ENCODE measurements around the gene BCAS3. TPM values are rescaled to one million over a fixed set of nuclear protein-coding genes. Genes with fewer than 3 reads are reported as not detected.

Gene BCAS3
- total RNA-seq, 1 donor from 2014 or later: 22.6 TPM

DNA sequence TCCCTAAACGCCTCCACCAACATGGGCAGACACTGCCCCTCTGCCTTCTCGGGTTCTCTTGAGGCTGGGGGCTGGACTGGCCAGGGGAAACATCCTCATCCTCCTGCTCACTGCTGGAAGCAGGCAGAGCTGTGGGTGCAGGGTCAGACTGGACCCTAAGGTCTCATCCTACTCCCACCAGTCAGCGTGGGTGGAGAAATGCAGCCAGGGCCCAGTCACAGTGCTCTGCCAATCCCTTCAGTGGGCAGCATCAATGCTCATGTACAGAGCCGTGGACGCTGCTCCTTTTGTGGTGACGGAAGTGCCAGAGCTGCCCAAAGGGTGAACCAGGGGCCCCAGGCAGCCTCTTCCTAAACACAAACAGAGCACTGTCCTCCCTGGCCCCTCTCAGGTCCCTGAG is 708.6 kb downstream of the BCAS3 start:
- H3K4me3 Mint-ChIP-seq (ENCODE audit: unreplicated experiment): no peak overlapping the region
- H3K27me3 Mint-ChIP-seq (ENCODE audit: low read depth): no peaks in the 10 kb centered on the region
- TF ChIP-seq, protein P1, sequence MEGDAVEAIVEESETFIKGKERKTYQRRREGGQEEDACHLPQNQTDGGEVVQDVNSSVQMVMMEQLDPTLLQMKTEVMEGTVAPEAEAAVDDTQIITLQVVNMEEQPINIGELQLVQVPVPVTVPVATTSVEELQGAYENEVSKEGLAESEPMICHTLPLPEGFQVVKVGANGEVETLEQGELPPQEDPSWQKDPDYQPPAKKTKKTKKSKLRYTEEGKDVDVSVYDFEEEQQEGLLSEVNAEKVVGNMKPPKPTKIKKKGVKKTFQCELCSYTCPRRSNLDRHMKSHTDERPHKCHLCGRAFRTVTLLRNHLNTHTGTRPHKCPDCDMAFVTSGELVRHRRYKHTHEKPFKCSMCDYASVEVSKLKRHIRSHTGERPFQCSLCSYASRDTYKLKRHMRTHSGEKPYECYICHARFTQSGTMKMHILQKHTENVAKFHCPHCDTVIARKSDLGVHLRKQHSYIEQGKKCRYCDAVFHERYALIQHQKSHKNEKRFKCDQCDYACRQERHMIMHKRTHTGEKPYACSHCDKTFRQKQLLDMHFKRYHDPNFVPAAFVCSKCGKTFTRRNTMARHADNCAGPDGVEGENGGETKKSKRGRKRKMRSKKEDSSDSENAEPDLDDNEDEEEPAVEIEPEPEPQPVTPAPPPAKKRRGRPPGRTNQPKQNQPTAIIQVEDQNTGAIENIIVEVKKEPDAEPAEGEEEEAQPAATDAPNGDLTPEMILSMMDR (IDR thresholded peaks at IDR 0.05): no peak
- DNase-seq (ENCODE audit: low spot score): no peak
- peaks cover 4% of the 10 kb centered on the region for H3K4me1 Mint-ChIP-seq (ENCODE audit: low read depth)
- H3K27ac Mint-ChIP-seq (ENCODE audit: unreplicated experiment): no peak overlapping the region
- peaks cover 4% of the 10 kb centered on the region for H3K36me3 Mint-ChIP-seq (ENCODE audit: low read depth)
- H3K9me3 Mint-ChIP-seq (ENCODE audit: low read depth): no peaks in the 10 kb centered on the region

DNA sequence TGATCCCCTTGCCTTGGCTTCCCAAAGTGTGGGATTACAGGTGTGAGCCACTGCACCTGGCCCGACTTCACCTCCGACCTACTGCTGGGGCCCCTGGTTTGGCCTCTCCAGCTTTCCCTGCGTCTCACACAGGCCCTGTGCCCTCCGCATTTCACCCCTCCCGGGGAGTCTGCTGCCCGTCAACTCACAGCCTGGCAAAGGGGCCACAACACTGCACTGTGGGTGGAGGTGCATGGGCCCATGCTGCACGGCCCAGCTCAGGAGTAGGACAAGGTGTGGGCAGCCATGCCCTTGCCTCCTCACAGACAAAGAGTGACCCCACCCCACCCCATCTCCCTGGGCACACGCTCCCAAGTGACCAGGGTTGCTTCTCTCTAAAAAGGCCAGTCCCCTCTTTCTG is 709.4 kb downstream of the BCAS3 start:
- no peaks in the 10 kb centered on the region for H3K27me3 Mint-ChIP-seq (ENCODE audit: low read depth)
- DNase-seq (ENCODE audit: low spot score): no peak
- TF ChIP-seq, protein P1 (IDR thresholded peaks at IDR 0.05): no peak
- peaks cover 4% of the 10 kb centered on the region for H3K4me1 Mint-ChIP-seq (ENCODE audit: low read depth)
- no peaks in the 10 kb centered on the region for H3K9me3 Mint-ChIP-seq (ENCODE audit: low read depth)
- no peak overlapping the region for H3K4me3 Mint-ChIP-seq (ENCODE audit: unreplicated experiment)
- no peak overlapping the region for H3K27ac Mint-ChIP-seq (ENCODE audit: unreplicated experiment)
- H3K36me3 Mint-ChIP-seq (ENCODE audit: low read depth): peaks cover 2% of the 10 kb centered on the region

DNA sequence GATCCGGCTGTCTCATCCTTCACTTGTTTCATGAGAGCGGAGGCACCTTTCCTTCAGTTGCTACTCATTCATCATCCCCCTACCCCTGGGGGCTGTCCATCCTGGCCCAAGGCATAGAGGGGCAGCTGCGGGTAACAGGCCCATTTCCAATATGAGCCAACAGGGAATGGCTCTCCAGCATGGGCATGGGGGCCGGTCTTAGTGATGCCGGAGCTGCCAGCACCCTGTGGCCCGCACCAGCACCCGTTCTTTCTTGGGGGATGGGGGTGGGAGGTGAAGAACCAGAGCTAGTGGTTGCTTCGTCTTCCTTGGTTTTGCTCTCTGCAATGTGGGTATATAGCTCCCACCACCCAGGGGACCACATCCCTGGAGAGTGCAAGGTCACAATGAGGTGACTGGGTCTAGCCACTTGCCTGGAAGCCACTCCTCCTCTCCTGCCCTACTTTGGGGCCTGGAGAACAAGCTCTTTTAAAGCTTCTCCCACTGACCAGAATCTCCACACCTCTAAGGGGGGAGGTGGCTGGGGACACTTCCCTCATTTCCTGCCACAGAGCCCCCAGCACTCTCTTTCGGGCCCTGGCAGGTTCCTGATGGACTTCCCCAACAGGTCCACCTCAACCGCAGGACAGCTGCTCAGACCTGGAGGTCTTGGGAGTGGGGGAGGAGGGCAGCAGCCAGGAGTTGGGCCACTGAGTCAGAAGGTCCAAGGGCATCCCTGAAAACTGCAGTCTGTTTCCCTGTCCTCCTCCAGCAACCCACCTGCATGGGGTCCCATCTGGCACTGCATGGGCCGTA is 710.1 kb downstream of the BCAS3 start:
- H3K36me3 Mint-ChIP-seq (ENCODE audit: low read depth): peaks cover 2% of the 10 kb centered on the region
- no peaks in the 10 kb centered on the region for H3K27me3 Mint-ChIP-seq (ENCODE audit: low read depth)
- no peak overlapping the region for H3K27ac Mint-ChIP-seq (ENCODE audit: unreplicated experiment)
- no peak for DNase-seq (ENCODE audit: low spot score)
- TF ChIP-seq, protein P1 (IDR thresholded peaks at IDR 0.05): no peak
- H3K4me3 Mint-ChIP-seq (ENCODE audit: unreplicated experiment): no peak overlapping the region
- H3K9me3 Mint-ChIP-seq (ENCODE audit: low read depth): no peaks in the 10 kb centered on the region
- H3K4me1 Mint-ChIP-seq (ENCODE audit: low read depth): peaks cover 4% of the 10 kb centered on the region

DNA sequence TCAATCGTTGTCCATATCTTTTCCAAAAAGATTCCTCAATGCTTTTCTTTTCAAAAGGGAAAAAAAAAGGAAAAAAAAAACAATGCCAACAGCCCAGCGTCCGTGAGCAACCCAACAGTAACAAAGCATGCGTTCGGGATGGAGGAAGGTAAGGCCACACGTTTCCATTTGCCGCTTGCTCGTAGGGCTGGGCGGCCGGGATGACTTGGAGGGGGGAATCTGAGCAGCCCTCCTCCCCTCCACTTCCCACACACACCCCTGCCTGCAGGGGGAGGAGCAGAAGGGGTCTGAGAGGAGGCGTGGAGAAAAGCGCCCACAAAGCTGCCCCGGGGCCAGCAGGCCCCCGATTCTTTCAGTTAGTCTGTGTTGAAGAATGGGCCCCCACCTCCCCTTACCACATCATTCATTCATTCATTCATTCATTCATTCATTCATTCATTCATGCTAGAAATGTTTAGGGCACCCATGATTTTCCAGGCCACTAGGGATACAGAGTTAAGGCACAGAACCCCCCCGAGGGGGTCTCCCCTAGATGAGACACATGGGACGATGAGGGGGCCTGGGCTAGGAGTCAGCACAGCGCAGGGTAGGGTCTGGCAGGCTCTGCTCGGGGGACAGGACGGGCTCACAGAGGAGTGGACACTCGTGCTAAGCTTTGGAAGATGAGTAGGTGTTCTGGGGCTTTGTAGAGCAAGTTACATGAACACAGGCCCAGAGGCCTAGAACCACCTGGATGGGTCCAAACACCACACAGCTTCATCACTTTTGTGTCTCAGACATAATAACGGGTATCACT is 711.1 kb downstream of the BCAS3 start:
- Mint-ChIP-seq H3K36me3 (ENCODE audit: low read depth) (no peaks in the 10 kb centered on the region), H3K4me1 (ENCODE audit: low read depth) (peaks cover 4% of the 10 kb centered on the region), H3K9me3 (ENCODE audit: low read depth) (no peaks in the 10 kb centered on the region), H3K27ac (ENCODE audit: unreplicated experiment) (no peak overlapping the region), H3K27me3 (ENCODE audit: low read depth) (no peaks in the 10 kb centered on the region), H3K4me3 (ENCODE audit: unreplicated experiment) (no peak overlapping the region)
- TF ChIP-seq, protein P1 (IDR thresholded peaks at IDR 0.05): no peak
- no peak for DNase-seq (ENCODE audit: low spot score)

DNA sequence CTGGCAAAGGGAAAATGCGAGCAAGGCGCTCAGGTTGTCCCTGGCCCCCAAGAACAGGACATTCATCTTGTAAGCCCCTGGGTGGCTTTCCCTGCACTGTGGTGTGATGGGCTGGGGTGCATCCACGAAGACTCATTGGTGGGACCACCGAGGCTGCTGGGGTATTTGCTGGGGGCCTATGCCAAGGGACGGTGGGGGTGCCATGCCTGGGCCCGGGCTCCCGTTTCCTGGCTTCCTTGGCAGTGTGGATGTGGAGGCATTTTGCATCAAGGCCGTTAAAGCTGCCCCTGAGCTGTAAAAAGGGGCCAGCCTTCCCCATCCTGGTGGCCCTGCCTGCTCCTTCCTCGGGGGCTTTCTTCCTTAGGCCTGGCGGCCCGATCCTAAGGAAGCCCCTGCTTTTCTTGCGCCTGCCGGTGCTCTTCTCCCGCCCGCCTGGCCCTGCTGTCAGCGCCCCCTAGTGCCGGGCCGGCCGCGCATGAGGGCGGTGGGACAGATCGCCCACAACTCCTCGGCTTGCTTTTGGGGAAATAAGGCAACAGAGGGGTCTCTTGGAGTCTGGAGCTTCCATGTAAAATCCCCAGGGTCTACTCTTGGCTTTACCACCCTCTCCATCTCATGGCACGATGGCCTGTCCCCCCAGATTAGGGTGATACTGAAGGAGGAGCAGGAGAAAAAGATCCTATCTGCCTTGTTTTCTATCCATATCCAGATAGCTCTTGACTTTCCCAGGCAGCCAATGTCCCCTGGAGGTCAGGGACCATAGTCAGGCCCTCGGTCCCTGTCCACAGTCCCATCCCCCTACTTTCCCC is 712.2 kb downstream of the BCAS3 start:
- DNase-seq (ENCODE audit: low spot score): no peak
- TF ChIP-seq, protein P1 (IDR thresholded peaks at IDR 0.05): peak; percentile 93
- Mint-ChIP-seq H3K9me3 (ENCODE audit: low read depth) (no peaks in the 10 kb centered on the region), H3K4me3 (ENCODE audit: unreplicated experiment) (peak overlapping the region; percentile 25), H3K4me1 (ENCODE audit: low read depth) (peaks cover 7% of the 10 kb centered on the region), H3K36me3 (ENCODE audit: low read depth) (no peaks in the 10 kb centered on the region), H3K27me3 (ENCODE audit: low read depth) (no peaks in the 10 kb centered on the region), H3K27ac (ENCODE audit: unreplicated experiment) (no peak overlapping the region)
